ENCODE results near the gene NFATC3.

GRCh38 chr16:68257906-68258800 is 173.0 kb downstream of the NFATC3 start:
- TF ChIP-seq CTCF (IDR thresholded peaks at IDR 0.05; ENCODE audit: low read depth, low read length, missing input control): no peak
- TF ChIP-seq REST (IDR thresholded peaks at IDR 0.05): no peak
- TF ChIP-seq SP1 (IDR thresholded peaks at IDR 0.05): no peak
- TF ChIP-seq RAD21 (IDR thresholded peaks at IDR 0.05): no peak
- TF ChIP-seq TAF1 (conservative IDR thresholded peaks at IDR 0.05): no peak
- no peak for TF ChIP-seq GABPA (IDR thresholded peaks at IDR 0.05 in 1 of 2, conservative IDR thresholded peaks at IDR 0.05 in 1 of 2)
- no peak for TF ChIP-seq EGR1 (IDR thresholded peaks at IDR 0.05; ENCODE audit: low read depth in 2 of 2)
- TF ChIP-seq ATF3 (IDR thresholded peaks at IDR 0.05): no peak

All from liver (tissue), 3 donors.